HG02623 (cell line): ENCODE results near the gene PNPO.
"Not testable (repeated sequence)": the region's sequence is repeated elsewhere in the genome, so short reads cannot be mapped to it uniquely, and the experiment has no call there.

Source experiments
- ATAC-seq: cut with Tn5 transposase; IDR thresholded peaks from one replicate; pipeline ENCODE4 v1.9.1; 2021; ENCODE audit warnings: moderate library complexity; ENCODE audit not compliant: unreplicated experiment

Gene PNPO

GRCh38 chr17:47970725-47971499 lies 29.5 kb downstream of the PNPO start, which contains the start of gene CDK5RAP3:
Gene CDK5RAP3 (plus strand): TSS chr17:47971113. CDS start chr17:47971147, 34 bp downstream.
- peak; percentile 95 for ATAC-seq

GRCh38 chr17:47973541-47973940 lies 32.2 kb downstream of the PNPO start:
- ATAC-seq: no peak

GRCh38 chr17:47975189-47975822 lies 33.9 kb downstream of the PNPO start:
- ATAC-seq: no peak

- no peak for ATAC-seq
Observed at GRCh38 chr17:47975823-47976205, 34.4 kb downstream of the PNPO start.

GRCh38 chr17:47978324-47978723 lies 37.0 kb downstream of the PNPO start:
- ATAC-seq: no peak

- ATAC-seq: no peak
Observed at GRCh38 chr17:47980541-47980940, 39.2 kb downstream of the PNPO start.

GRCh38 chr17:47981462-47981861 lies 40.1 kb downstream of the PNPO start:
- no peak for ATAC-seq

GRCh38 chr17:47982091-47982617 lies 40.8 kb downstream of the PNPO start:
- ATAC-seq: no peak

GRCh38 chr17:47982645-47983390 lies 41.4 kb downstream of the PNPO start:
- no peak for ATAC-seq

- ATAC-seq: no peak
Observed at GRCh38 chr17:47983492-47984223, 42.3 kb downstream of the PNPO start.

GRCh38 chr17:47986520-47986919 lies 45.1 kb downstream of the PNPO start:
- ATAC-seq: no peak

GRCh38 chr17:47987240-47987835 lies 46.0 kb downstream of the PNPO start:
- ATAC-seq: no peak

GRCh38 chr17:47988445-47988844 lies 47.1 kb downstream of the PNPO start:
- ATAC-seq: not testable (repeated sequence)

GRCh38 chr17:47989159-47989558 lies 47.8 kb downstream of the PNPO start:
- ATAC-seq: no peak

GRCh38 chr17:47989700-47990099 lies 48.3 kb downstream of the PNPO start:
- ATAC-seq: no peak

- no peak for ATAC-seq
Observed at GRCh38 chr17:47990962-47991731, 49.8 kb downstream of the PNPO start.

GRCh38 chr17:47992216-47992615 lies 50.8 kb downstream of the PNPO start:
- ATAC-seq: no peak

- ATAC-seq: no peak
Observed at GRCh38 chr17:47993031-47993564, 51.7 kb downstream of the PNPO start.

- no peak for ATAC-seq
Observed at GRCh38 chr17:47993964-47994363, 52.6 kb downstream of the PNPO start.
